Stimulated activated CD4-positive, alpha-beta T cell treated with anti-CD3 and anti-CD28 coated beads, Interleukin-15, amount 100 ng/mL, for 24 hours (primary cell): ENCODE results near the gene DEDD2.
A peak's percentile ranks its signal among the peaks of the same experiment; 100 is the strongest.

Source experiments
- DNase-seq: peaks from one replicate; pipeline ENCODE4 v3.0.0-alpha.2; 2020

DEDD2 gene

DNA sequence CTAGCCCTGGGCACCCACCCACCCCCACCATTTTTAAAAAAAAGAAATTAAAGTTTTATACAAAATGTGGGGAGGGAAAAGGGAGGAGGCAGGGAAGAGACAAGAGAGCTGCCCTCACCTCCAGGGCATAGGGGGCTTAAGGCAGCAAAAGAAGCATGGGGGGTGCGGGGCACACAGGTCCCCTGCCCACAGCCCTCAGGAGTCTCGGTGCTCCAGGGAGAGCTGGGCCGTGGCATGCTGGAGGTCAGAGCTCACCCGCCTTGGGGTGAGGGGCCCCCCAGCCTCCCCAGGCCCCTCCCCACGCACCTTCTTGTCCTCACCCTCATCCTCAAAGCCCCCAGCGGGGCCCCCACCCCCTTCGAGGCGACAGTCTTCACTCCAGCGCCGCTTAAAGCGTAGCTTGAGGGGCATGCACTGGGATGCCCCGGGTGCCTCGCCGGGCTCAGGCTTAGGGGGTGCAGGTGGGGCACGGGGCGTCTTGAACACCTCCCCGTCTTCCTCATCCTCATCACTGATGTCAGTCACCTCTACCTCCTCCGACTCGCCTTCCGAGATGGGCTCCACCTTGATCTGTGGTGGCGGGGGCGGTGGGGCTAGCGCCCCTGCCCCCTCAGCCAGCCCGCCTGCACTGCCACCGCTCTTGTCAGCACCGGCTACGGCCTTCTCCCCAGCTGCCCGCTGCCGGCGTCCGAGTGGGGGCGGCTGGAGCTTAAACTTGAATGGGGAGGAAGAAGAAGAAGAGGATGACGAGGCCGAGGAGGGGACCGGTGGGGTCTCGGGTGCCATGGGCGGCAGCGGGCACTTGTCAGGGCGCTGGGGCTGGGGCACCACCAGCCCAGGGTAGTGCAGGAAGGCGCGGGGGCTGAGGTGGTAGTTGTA is 31.0 kb upstream of the DEDD2 start:
- no peak for DNase-seq

- no peak for DNase-seq
These were observed 30.2 kb upstream of the DEDD2 start for GRCh38 chr19:42247640-42248199.

GRCh38 chr19:42246922-42247639 is 29.6 kb upstream of the DEDD2 start:
- DNase-seq: no peak

- DNase-seq: no peak
These were observed 28.9 kb upstream of the DEDD2 start for GRCh38 chr19:42246143-42246921.

DNA sequence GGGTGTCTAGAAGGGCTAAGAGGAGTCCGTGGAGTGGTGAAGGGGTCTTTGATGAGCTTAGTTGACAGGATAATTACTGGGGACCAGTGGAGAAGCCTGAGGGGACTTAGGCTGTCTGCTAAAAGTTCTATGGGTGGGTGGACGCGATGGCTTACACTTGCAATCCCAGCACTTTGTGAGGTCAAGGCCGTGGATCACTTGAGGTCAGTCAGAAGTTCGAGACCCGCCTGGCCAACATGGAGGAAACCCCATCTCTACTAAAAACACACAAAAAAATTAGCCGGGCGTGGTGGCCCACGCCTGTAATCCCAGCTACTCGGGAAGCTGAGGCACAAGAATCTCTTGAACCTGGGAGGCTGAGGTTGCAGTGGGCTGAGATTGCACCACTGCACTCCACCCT is 27.8 kb upstream of the DEDD2 start:
- no peak for DNase-seq

DNA sequence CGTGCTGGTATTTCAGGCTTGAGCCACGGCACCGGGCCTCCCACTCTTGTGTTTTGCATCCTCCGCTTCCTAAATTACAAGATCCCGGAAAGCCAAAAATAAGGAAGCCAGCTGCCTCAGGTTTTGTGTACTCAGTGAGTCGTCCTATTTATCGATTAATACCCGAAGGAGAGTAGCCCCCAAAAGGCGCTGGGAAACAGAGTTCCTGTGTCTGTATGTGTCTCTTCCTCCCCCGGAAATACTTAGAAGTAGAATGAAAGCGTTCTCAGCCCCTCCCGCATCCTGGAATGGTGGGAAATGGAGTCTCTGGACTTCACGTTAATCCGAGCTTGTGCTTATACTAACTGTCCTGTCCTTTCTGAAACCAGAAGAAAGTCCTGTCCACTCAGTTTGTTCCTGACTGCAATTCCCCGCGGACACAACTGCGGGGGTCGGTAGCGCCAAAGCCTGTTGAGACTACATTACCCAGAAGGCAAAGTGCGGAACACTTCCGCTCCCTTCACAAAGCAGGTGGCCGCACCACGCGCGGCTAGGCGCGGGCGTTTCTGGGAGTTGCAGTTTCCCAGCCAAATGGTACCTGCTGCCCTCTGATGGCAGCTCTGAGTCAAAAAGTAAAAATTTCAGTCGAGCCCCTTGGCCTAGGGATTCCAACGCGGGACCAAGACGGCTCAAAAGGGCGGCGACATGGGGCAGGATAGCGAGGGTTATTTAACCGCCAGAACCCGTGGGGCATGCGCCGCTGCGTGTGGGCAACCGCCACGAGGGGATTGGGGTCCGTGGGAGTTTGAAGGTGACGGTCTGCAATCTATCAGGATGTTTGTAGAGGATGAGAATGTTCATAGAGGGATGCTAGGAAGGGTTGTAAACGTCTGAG is 27.1 kb upstream of the DEDD2 start:
- DNase-seq: peak; percentile 95

DNA sequence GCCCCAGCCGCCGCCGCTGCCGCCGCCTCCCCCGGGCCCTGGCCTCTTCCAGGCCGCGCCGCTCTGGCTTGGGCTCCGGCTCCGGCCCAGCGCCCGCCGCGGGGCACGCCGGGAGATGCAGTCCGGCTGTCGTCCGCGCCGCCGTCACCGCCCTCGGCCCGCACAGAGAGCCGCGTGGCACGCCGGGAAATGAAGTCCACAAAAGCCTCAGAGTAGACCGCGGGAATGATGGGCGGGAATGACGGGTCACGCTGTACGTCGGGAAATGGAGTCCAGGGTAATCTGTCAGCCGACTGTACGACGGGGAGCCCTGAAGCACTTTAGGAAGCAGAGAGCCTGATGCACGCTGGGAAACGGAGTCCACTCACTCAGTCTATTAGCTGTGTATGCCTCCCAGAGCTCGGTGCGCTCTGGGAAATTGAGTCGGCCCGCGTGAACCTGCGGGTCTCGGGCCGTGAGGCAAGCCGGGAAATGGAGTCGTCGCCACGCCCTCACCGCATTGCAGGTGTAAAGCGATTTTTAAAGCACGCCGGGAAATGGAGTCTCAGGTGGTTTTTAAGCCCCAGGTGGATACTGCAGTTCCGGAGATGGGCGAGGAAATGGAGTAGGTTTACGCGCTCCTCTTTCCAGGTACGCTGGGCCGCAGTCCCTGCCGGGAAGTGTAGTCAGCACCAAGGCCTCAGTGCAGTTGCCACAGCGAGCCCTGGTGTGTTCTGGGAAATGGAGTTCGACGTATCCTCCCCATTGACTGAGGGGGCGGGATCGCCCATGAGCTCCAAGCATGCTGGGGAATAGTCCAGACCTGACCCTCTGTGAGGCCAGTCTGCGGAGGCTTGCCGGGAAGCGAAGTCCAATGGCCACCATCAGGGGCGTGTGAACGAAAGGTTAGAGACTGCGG is 25.3 kb upstream of the DEDD2 start, which contains the start of gene GSK3A:
Gene GSK3A, minus strand, starts transcription at position 91 of the 898 bp plus-strand sequence. CDS start 137 bp downstream, outside the sequence.
- DNase-seq: peak; percentile 97

GRCh38 chr19:42242069-42242511 is 24.6 kb upstream of the DEDD2 start:
- peak; percentile 49 for DNase-seq

DNA sequence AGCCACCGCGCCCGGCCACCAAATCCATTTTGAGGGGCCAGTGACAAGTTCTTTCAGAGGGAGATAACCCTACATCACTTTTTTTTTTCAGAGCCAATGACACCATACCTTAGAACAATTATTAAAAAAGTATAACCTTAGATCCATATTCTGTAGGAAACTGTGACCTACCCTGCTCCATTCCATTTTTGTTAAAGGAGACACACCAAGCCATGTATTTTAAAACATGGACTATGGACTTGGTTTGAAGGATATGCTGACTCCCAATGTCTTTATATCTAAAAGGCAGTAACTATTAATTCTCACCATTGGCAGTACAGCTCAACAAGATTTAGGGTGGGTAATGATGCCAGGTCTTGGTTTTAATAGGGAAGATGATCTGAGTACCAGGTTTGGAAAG is 23.8 kb upstream of the DEDD2 start:
- no peak for DNase-seq

GRCh38 chr19:42239544-42240220 is 22.2 kb upstream of the DEDD2 start:
- no peak for DNase-seq

DNA sequence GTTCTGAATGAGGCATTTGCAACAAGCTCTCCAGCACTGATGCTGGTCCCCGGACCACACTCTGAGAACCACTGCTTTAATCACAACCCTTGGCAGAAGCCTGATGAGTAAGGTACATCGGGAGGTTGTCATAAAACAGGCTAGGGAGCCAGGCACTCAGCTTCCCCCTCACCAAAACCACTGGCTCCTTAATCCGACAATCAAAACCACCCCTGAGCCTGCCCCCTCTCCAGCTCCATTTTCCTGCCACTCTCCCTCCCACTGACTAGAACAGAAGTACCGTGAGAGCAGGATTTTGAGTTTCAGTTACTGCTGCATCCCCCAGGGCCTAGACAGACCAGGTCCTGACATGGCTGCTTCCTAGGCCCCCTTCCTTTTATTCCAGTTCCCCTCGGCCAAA is 17.7 kb upstream of the DEDD2 start:
- DNase-seq: no peak

DNA sequence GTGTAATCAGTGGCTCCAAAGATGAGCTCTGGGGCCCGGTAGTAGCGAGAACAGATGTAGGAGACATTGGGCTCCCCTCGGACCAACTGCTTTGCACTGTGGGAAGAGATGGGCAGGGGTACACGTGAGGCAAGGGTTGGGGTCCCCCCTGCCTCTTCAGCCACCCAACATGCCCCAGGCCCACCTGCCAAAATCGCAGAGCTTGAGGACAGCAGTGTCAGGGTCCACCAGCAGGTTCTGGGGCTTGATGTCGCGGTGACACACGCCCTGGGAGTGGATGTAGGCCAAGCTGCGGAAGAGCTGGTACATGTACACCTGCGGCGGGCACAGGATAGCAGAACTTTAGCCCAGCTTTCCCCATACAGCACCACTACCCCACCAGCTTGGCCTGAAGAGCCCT is 16.9 kb upstream of the DEDD2 start:
- no peak for DNase-seq

GRCh38 chr19:42233678-42234292 is 16.3 kb upstream of the DEDD2 start:
- DNase-seq: no peak

DNA sequence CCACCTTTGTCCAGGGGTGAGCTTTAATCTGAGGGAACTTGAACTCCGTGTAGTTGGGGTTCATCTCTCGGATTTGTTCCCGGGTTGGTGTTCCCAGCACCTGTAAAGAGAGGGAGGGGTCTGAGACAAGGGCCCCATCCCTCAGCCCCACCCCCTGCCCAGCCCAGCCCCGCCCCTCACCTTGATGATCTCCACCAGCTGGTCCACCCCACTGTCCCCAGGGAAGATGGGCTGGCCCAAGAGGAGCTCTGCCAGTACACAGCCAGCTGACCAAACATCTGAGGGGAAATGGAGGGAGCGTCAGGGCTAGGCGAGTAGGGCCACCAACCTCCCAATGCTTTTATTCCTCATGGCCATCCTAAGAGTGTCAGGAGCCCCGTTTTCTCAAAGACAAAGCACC is 15.6 kb upstream of the DEDD2 start:
- no peak for DNase-seq

- DNase-seq: no peak
These were observed 15.0 kb upstream of the DEDD2 start for GRCh38 chr19:42232435-42232834.

DNA sequence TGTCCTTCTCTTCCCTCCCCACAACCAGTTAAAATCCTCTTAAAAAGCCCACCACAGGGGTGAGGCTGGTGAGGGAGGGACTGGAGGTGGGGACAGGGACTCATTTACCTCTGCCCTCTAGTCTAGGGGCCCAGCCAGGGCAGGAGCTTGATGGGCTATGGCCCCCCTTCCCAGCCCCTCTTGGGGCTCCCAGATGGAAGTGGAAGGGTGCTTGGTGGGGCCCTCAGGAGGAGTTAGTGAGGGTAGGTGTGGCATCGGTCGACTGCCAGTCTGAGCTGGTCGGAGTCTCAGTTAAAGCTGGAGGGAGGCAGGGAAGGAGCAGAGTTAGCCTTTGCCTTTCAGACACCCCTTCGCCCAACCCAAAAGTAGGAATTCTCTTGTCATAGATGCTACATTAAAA is 13.1 kb upstream of the DEDD2 start:
- no peak for DNase-seq

- DNase-seq: no peak
These were observed 12.4 kb upstream of the DEDD2 start for GRCh38 chr19:42229855-42230351.

DNA sequence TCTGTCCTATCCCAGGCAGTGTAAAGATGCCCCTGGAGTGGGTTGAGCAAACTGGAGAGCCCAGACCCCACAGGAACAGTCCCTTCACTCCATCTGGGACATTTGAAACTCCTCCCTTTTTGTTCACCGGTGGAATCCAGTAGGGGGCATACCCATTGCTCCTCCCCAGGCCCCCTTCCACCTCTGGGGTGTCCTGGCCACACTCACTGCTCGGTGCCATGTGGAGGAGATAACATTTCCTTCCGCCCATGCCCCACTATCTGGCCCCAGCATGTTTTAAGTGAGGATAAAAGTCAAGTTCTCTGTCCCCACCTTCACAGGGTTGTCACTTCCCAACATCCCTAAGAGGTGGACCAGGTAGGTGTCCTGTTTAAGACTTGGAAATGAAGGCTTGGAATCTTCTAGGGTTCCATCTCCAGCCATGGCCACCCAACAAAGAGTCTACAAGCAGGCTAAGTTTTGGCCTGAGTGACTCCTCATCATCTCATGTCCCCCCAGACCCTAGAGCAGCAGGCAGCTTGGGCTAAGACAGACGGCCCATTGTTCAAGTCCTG is 11.9 kb upstream of the DEDD2 start:
- no peak for DNase-seq

GRCh38 chr19:42228641-42229040 is 11.2 kb upstream of the DEDD2 start:
- no peak for DNase-seq
